ENCODE data around the gene ZSCAN20.

ZSCAN20 gene

DNA sequence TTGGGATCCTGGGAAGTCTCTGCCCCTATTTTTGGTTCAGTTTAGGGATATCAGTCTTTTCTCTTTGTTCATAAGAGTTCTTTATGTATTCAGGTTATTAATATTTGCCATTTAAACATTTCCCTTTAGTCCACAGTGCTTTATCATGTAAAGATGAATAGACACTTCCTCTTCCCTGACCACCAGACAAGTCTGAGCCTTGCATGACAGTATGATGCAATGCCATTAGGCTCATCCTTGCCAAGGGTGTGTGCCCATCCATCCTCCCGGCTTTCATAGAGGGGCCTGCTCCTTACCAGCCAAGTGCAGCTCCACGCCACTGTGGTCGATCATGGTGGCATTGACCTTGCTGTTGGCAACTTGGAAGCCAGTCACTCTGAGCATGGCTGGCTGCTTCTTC, 52.1 kb downstream of the ZSCAN20 start:
- no peak for FAIRE-seq

DNA sequence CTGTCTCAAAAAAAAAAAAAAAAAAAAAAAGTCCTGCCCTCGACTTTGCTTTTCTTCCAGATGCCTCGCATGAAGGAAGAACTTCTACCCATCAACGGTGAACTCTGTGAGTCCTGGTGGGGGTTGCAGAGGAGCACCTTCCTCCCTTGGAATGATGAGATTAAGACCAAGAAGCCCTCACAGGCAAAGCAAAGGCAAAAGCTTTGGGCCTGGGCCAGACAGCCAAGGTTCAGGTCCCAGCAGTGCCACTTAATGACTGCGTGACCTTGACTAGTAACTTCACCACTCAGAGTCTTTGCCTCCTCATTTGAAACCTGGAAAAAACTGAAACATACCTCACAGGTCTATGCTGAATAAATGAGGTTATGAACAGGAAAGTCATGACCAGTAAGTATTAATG, 55.5 kb downstream of the ZSCAN20 start:
- no peak for FAIRE-seq
- DNase-seq (ENCODE audit: insufficient read length, low spot score), result no peak

More for the DNA sequence above, 52.1 kb downstream of the ZSCAN20 start:
- DNase-seq (ENCODE audit: insufficient read length, low spot score), result no peak

DNA sequence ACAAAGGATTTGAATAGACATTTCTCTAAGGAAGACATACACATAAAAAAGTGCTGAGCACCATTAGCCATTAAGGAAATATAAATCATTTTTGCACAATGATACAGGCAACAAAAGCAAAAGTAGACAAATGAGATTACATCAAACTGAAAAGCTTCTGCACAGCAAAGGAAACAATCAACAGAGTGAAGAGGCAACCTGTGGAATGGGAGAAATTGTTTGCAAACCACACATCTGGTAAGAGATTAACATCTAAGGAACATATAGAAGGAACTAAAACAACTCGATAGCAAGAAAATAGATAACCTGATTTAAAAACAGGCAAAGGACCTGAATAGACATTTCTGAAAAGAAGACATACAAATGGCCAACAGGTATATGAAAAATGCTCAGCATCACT, 57.5 kb downstream of the ZSCAN20 start:
- DNase-seq (ENCODE audit: insufficient read length, low spot score) (no peak), FAIRE-seq (no peak)

DNA sequence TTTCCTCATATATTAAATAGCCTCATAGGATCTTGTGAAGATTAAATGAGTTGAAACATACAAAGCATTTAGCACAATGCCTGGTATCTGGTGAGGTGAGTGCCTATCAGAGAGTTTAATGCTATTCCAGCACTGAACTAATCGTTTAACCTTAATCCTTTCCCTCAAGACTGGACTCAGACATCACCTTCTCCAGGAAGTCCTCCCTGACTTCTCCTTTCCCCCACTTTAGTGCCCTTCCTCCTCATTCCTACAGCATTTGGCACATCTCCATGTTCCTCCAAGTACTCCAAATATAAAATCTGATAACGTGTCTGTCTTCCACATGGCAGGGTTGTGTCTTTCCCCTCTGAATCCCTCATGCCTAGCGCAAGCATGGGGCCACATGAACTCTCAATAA, 59.8 kb downstream of the ZSCAN20 start:
- no peak for DNase-seq (ENCODE audit: insufficient read length, low spot score)
- FAIRE-seq, result no peak

DNA sequence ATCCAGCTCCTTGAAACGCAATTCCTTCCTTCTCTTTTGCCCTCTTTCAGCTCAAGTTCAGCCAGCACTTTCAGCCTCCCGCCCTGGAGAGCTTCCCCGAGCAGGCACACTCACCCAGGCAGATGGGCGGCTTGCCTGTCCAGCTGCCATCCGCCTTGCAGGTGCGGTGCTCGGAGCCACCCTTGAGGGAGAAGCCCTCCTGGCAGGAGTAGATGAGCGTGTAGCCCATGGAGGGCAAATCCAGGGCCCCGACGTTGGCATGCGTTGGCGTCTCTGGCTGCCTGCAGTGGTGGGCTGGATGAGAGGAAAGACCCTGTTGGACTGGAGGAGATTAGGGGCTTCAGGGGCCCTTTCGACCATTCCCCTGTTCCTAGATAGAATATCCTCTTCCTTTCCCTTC, 60.5 kb downstream of the ZSCAN20 start:
- DNase-seq (ENCODE audit: insufficient read length, low spot score) (no peak), FAIRE-seq (no peak)

DNA sequence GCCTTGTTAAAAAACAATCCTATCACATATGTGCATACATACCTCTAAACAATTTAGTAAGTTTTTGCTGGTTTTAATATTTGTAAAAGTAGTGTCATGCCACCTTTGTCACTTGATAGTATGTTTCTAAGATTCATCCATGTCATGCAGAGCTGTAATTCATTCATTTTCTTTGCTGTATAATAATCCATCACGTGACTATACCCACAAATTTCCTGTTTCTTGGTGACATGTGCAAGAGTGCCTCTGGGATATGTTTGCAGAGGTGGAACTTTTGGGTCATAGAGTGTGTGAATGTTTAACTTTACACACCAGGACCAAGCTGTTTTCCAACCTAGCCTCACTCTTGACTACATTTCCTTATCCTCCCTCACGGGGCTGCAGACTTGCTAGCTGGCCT, 62.9 kb downstream of the ZSCAN20 start:
- no peak for DNase-seq (ENCODE audit: insufficient read length, low spot score)
- FAIRE-seq, result no peak

DNA sequence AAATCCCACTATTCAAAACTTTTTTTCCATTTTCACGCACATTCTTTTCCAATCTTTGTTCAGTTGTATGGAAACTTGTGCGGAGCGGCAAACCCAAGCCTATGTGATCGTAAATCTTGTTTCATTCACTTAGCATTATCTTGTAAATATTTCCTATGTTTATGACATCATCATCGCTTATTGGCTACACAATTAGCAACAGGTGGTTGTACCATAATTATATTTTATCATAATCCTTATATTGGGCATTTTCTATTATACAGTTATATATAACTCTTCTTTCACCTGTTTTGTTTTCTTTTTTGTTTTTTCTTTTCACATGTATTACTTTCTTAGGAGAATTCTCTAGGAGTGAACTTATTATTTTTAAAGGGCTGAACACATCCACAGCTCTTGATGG, 65.4 kb downstream of the ZSCAN20 start:
- FAIRE-seq, result no peak

DNA sequence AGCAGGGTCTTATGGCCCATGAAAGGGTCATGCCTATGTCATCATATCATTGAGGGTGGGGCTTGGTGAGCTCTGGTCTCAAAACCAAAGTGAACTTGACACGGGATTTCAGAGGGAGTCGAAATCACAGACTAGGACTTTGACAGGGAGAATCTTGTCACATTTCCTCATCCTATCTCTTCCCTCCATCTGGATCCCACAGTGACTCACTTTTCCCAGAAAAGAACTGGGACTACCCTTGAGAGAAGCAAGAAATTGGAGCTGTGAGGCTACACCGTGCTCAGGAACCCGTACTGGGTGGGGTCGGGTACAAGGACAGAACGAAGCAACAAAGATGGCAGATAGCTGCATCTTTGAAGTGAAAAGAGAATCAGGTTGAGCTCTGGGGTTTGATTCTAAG, 69.5 kb downstream of the ZSCAN20 start:
- DNase-seq (ENCODE audit: insufficient read length, low spot score), result no peak
- FAIRE-seq, result no peak

More for the DNA sequence above, 65.4 kb downstream of the ZSCAN20 start:
- no peak for DNase-seq (ENCODE audit: insufficient read length, low spot score)

Measured in HTR-8/SVneo (cell line).